Fibroblast of lung (primary cell): ENCODE data around the gene PLEKHA4. TPM values are rescaled to one million over a fixed set of nuclear protein-coding genes. Genes with fewer than 3 reads are reported as not detected.
"Not testable (repeated sequence)": the region's sequence is repeated elsewhere in the genome, so short reads cannot be mapped to it uniquely, and the experiment has no call there.

Experiments
- DNase-seq, 2 donors: peaks; one replicate each; pipeline versions ENCODE4 v3.0.0 to v3.0.0-alpha.2; 2010; ENCODE audit warnings: low read depth in 2 of 2
- H2AFZ ChIP-seq: 2 replicates; pipeline ENCODE4 v1.5.1; 2012; ENCODE audit warnings: low read length, control low read depth, inconsistent platforms
- H3K27ac ChIP-seq: 2 replicates; pipeline ENCODE4 v1.5.1; 2011; ENCODE audit warnings: low read length, control low read depth; ENCODE audit not compliant: insufficient read depth
- H3K27me3 ChIP-seq: 2 replicates; pipeline ENCODE4 v1.5.1; 2011; ENCODE audit warnings: mild to moderate bottlenecking, low read length; ENCODE audit not compliant: control insufficient read depth, insufficient read depth
- H3K36me3 ChIP-seq: 2 replicates; pipeline ENCODE4 v1.5.1; 2011; ENCODE audit warnings: low read length; ENCODE audit not compliant: control insufficient read depth, insufficient read depth
- H3K4me1 ChIP-seq: 2 replicates; pipeline ENCODE4 v1.5.1; 2011; ENCODE audit warnings: low read length; ENCODE audit not compliant: control insufficient read depth, insufficient read depth; ENCODE audit errors: extremely low read depth
- H3K4me2 ChIP-seq: 2 replicates; pipeline ENCODE4 v1.5.1; 2011; ENCODE audit warnings: low read length, control low read depth; ENCODE audit not compliant: insufficient read depth; ENCODE audit errors: extremely low read depth
- H3K4me3 ChIP-seq, 4 experiments: fragments of 200-600 bp in 1 of 4; sonication (generic) in 1 of 4; replicated peaks in 1 of 4; 2 replicates each; pipeline ENCODE4 v1.5.1; 2011 to 2016; ENCODE audit warnings: low read length in 4 of 4, low read depth in 3 of 4, mild to moderate bottlenecking in 3 of 4, control low read depth in 2 of 4, inconsistent platforms in 1 of 4, mixed read lengths in 1 of 4; ENCODE audit not compliant: insufficient read depth in 1 of 4; ENCODE audit errors: control extremely low read depth in 1 of 4
- H3K79me2 ChIP-seq: 2 replicates; pipeline ENCODE4 v1.5.1; 2012; ENCODE audit warnings: mild to moderate bottlenecking, low read length, inconsistent platforms; ENCODE audit not compliant: control insufficient read depth, insufficient read depth
- H3K9ac ChIP-seq: 2 replicates; pipeline ENCODE4 v1.5.1; 2011; ENCODE audit warnings: mild to moderate bottlenecking, low read length, control low read depth; ENCODE audit not compliant: insufficient read depth
- H3K9me3 ChIP-seq: 2 replicates; pipeline ENCODE4 v1.5.1; 2012; ENCODE audit warnings: low read depth, low read length; ENCODE audit not compliant: control insufficient read depth, insufficient read depth
- H4K20me1 ChIP-seq: 2 replicates; pipeline ENCODE4 v1.5.1; 2011; ENCODE audit warnings: low read length; ENCODE audit not compliant: control insufficient read depth, insufficient read depth; ENCODE audit errors: extremely low read depth
- CTCF ChIP-seq, 2 donors: IDR thresholded peaks in 1 of 2; conservative IDR thresholded peaks in 1 of 2; 1 replicate in 1 of 2; 2 replicates in 1 of 2; pipeline ENCODE4 v1.5.1; 2011 to 2012; ENCODE audit warnings: low read length in 2 of 2, control low read depth in 1 of 2, inconsistent platforms in 1 of 2, low read depth in 1 of 2, mild to moderate bottlenecking in 1 of 2
- EZH2 ChIP-seq: IDR thresholded peaks from 2 replicates; pipeline ENCODE4 v1.5.1; 2012; ENCODE audit warnings: low read length, control low read depth, mild to moderate bottlenecking; ENCODE audit errors: missing control alignments
- polyA plus RNA-seq, 2 donors: library from polyadenylated mRNA; depleted of rRNA in 1 of 2; stranded (reverse) in 1 of 2; unstranded in 1 of 2; fragments of >200 nt; gene quantifications; 2 replicates each; pipeline ENCODE4 v1.2.1, GENCODE V29; 2011 to 2012; ENCODE audit warnings: missing spikeins in 1 of 2
- total RNA-seq: library from RNA; depleted of rRNA; stranded (reverse); fragments of >200 nt; gene quantifications from 2 replicates; pipeline ENCODE4 v1.2.1, GENCODE V29; 2014

Gene PLEKHA4
- total and polyA plus RNA-seq, 2 donors (not counting 1 experiment from before 2014, with no cell fraction given), result 6.6 to 20.0 TPM

- H3K36me3 ChIP-seq, result peaks cover 13% of the 10 kb centered on the region
These were observed 14.9 kb downstream of the PLEKHA4 start for GRCh38 chr19:48853483-48853882.

GRCh38 chr19:48852292-48852691, 16.1 kb downstream of the PLEKHA4 start:
- no peak overlapping the region for H3K4me3 ChIP-seq
- DNase-seq, result no peak
- no peak overlapping the region for H2AFZ ChIP-seq
- H4K20me1 ChIP-seq, result no peaks in the 10 kb centered on the region
- H3K27ac ChIP-seq, result no peak overlapping the region
- TF ChIP-seq EZH2 (no peak), CTCF (conservative IDR thresholded peaks at IDR 0.05 in 1 of 2, IDR thresholded peaks at IDR 0.05 in 1 of 2; ENCODE audit: low read depth in 1 of 2, low read length in 2 of 2) (no peak)
- H3K36me3 ChIP-seq, result peaks cover 9% of the 10 kb centered on the region
- no peaks in the 10 kb centered on the region for H3K27me3 ChIP-seq
- no peaks in the 10 kb centered on the region for H3K9me3 ChIP-seq
- no peaks in the 10 kb centered on the region for H3K79me2 ChIP-seq
- H3K4me2 ChIP-seq, result no peak overlapping the region
- no peaks in the 10 kb centered on the region for H3K4me1 ChIP-seq
- no peak overlapping the region for H3K9ac ChIP-seq

More at GRCh38 chr19:48853483-48853882, 14.9 kb downstream of the PLEKHA4 start:
- no peaks in the 10 kb centered on the region for H3K4me1 ChIP-seq
- H3K27me3 ChIP-seq, result no peaks in the 10 kb centered on the region
- H3K9ac ChIP-seq, result no peak overlapping the region
- H4K20me1 ChIP-seq, result no peaks in the 10 kb centered on the region
- H3K79me2 ChIP-seq, result no peaks in the 10 kb centered on the region
- no peak for DNase-seq
- no peak overlapping the region for H2AFZ ChIP-seq
- TF ChIP-seq EZH2 (no peak), CTCF (conservative IDR thresholded peaks at IDR 0.05 in 1 of 2, IDR thresholded peaks at IDR 0.05 in 1 of 2; ENCODE audit: low read depth in 1 of 2, low read length in 2 of 2) (no peak)
- no peaks in the 10 kb centered on the region for H3K9me3 ChIP-seq
- no peak overlapping the region for H3K4me3 ChIP-seq
- H3K4me2 ChIP-seq, result no peak overlapping the region
- H3K27ac ChIP-seq, result no peak overlapping the region

GRCh38 chr19:48846659-48847058, 21.8 kb downstream of the PLEKHA4 start:
- H3K4me1 ChIP-seq, H3K4me2 ChIP-seq, H3K36me3 ChIP-seq, H3K9me3 ChIP-seq, H3K27me3 ChIP-seq, H3K79me2 ChIP-seq, H4K20me1 ChIP-seq, H3K27ac ChIP-seq, H2AFZ ChIP-seq, H3K4me3 ChIP-seq, DNase-seq, H3K9ac ChIP-seq: not testable (repeated sequence)
